ENCODE results near the gene PTEN. TPM values are rescaled to one million over a fixed set of nuclear protein-coding genes. Genes with fewer than 3 reads are reported as not detected.

The PTEN gene
- total RNA-seq, 1 experiment from 2014 or later, result 66.0 TPM

- Histone ChIP-seq H3K4me3 (ENCODE audit: low read depth, low read length, poor library complexity, severe bottlenecking) (no peak overlapping the region), H3K4me1 (ENCODE audit: insufficient read depth, low read length, poor library complexity, severe bottlenecking) (no peaks in the 10 kb centered on the region), H3K36me3 (ENCODE audit: insufficient read depth, low read length, poor library complexity, severe bottlenecking) (no peaks in the 10 kb centered on the region), H3K9me3 (ENCODE audit: low read depth, low read length, poor library complexity, severe bottlenecking) (no peaks in the 10 kb centered on the region), H3K27ac (ENCODE audit: low read depth, low read length, poor library complexity, severe bottlenecking) (no peak overlapping the region), H3K27me3 (replicated peaks; ENCODE audit: insufficient read depth, low read depth, low read length, poor library complexity) (peaks cover 7% of the 10 kb centered on the region)
- CTCF ChIA-PET, result interaction anchor here (0.7 kb wide), 1 partner anchor 23 kb away, joined by 7 read pairs; no protein-coding TSS in a partner anchor
- intact Hi-C loops (cut with micrococcal nuclease; ENCODE audit: unreplicated experiment), result no loop called here
- POLR2A ChIA-PET (ENCODE audit: low non-redundant PET), result no interaction called here
- DNase-seq (ENCODE audit: low spot score), result no peak
- TF ChIP-seq EZH2 (IDR thresholded peaks at IDR 0.05; ENCODE audit: borderline replicate concordance, low read depth, low read length, poor library complexity, severe bottlenecking) (no peak), CTCF (conservative IDR thresholded peaks at IDR 0.05; ENCODE audit: low read depth, low read length) (no peak)
- BruUV-seq (replicated peaks), result no TSS peak
Observed at GRCh38 chr10:87838650-87839049, 24.8 kb upstream of the PTEN start.

- intact Hi-C loops (cut with micrococcal nuclease; ENCODE audit: unreplicated experiment), result no loop called here
Observed at GRCh38 chr10:87841186-87841585, 22.2 kb upstream of the PTEN start.

GRCh38 chr10:87842220-87842641 lies 21.2 kb upstream of the PTEN start:
- Histone ChIP-seq H3K27me3 (replicated peaks; ENCODE audit: insufficient read depth, low read depth, low read length, poor library complexity) (no peaks in the 10 kb centered on the region), H3K4me3 (ENCODE audit: low read depth, low read length, poor library complexity, severe bottlenecking) (no peak overlapping the region), H3K4me1 (ENCODE audit: insufficient read depth, low read length, poor library complexity, severe bottlenecking) (no peaks in the 10 kb centered on the region), H3K9me3 (ENCODE audit: low read depth, low read length, poor library complexity, severe bottlenecking) (no peaks in the 10 kb centered on the region), H3K36me3 (ENCODE audit: insufficient read depth, low read length, poor library complexity, severe bottlenecking) (no peaks in the 10 kb centered on the region), H3K27ac (ENCODE audit: low read depth, low read length, poor library complexity, severe bottlenecking) (no peak overlapping the region)
- ChIA-PET CTCF (no interaction called here), POLR2A (ENCODE audit: low non-redundant PET) (no interaction called here)
- no peak for TF ChIP-seq CTCF (conservative IDR thresholded peaks at IDR 0.05; ENCODE audit: low read depth, low read length)
- TF ChIP-seq EZH2 (IDR thresholded peaks at IDR 0.05; ENCODE audit: borderline replicate concordance, low read depth, low read length, poor library complexity, severe bottlenecking), result no peak
- no peak for DNase-seq (ENCODE audit: low spot score)
- intact Hi-C loops (cut with micrococcal nuclease; ENCODE audit: unreplicated experiment), result no loop called here
- no TSS peak for BruUV-seq (replicated peaks)

More at GRCh38 chr10:87841186-87841585, 22.2 kb upstream of the PTEN start:
- no peaks in the 10 kb centered on the region for H3K36me3 ChIP-seq (ENCODE audit: insufficient read depth, low read length, poor library complexity, severe bottlenecking)
- TF ChIP-seq CTCF (conservative IDR thresholded peaks at IDR 0.05; ENCODE audit: low read depth, low read length), result no peak
- no peak for TF ChIP-seq EZH2 (IDR thresholded peaks at IDR 0.05; ENCODE audit: borderline replicate concordance, low read depth, low read length, poor library complexity, severe bottlenecking)
- BruUV-seq (replicated peaks), result no TSS peak
- ChIA-PET CTCF (interaction anchor here (0.6 kb wide), 1 partner anchor 9 kb away, joined by 5 read pairs; no protein-coding TSS in a partner anchor), POLR2A (ENCODE audit: low non-redundant PET) (no interaction called here)
- H3K4me1 ChIP-seq (ENCODE audit: insufficient read depth, low read length, poor library complexity, severe bottlenecking), result no peaks in the 10 kb centered on the region
- no peaks in the 10 kb centered on the region for H3K27me3 ChIP-seq (replicated peaks; ENCODE audit: insufficient read depth, low read depth, low read length, poor library complexity)
- H3K4me3 ChIP-seq (ENCODE audit: low read depth, low read length, poor library complexity, severe bottlenecking), result no peak overlapping the region
- H3K9me3 ChIP-seq (ENCODE audit: low read depth, low read length, poor library complexity, severe bottlenecking), result no peaks in the 10 kb centered on the region
- H3K27ac ChIP-seq (ENCODE audit: low read depth, low read length, poor library complexity, severe bottlenecking), result no peak overlapping the region
- DNase-seq (ENCODE audit: low spot score), result no peak

Data from A673 (cell line).